HG02840 (cell line): Measurements from ENCODE around the gene RBM20.
"Not testable (repeated sequence)": the region's sequence is repeated elsewhere in the genome, so short reads cannot be mapped to it uniquely, and the experiment has no call there.

Experiments used
- ATAC-seq: cut with Tn5 transposase; IDR thresholded peaks from one replicate; pipeline ENCODE4 v1.9.1; 2021; ENCODE audit warnings: mild to moderate bottlenecking, moderate library complexity, moderate number of reproducible peaks; ENCODE audit not compliant: unreplicated experiment, low FRiP score

Gene RBM20

GRCh38 chr10:110699859-110700468 lies 55.8 kb downstream of the RBM20 start:
- no peak for ATAC-seq

- ATAC-seq: no peak
These were observed 56.9 kb downstream of the RBM20 start for GRCh38 chr10:110700947-110701616.

GRCh38 chr10:110701617-110701971 lies 57.5 kb downstream of the RBM20 start:
- ATAC-seq: no peak

GRCh38 chr10:110704070-110704469 lies 59.9 kb downstream of the RBM20 start:
- no peak for ATAC-seq

GRCh38 chr10:110704906-110705476 lies 60.9 kb downstream of the RBM20 start:
- no peak for ATAC-seq

GRCh38 chr10:110705596-110705995 lies 61.5 kb downstream of the RBM20 start:
- ATAC-seq: not testable (repeated sequence)

GRCh38 chr10:110706690-110707098 lies 62.6 kb downstream of the RBM20 start:
- ATAC-seq: no peak

GRCh38 chr10:110708776-110709443 lies 64.8 kb downstream of the RBM20 start:
- ATAC-seq: no peak

- ATAC-seq: no peak
These were observed 65.3 kb downstream of the RBM20 start for GRCh38 chr10:110709444-110709828.

- no peak for ATAC-seq
These were observed 65.9 kb downstream of the RBM20 start for GRCh38 chr10:110709964-110710587.

GRCh38 chr10:110710621-110711020 lies 66.5 kb downstream of the RBM20 start:
- no peak for ATAC-seq

- ATAC-seq: no peak
These were observed 67.2 kb downstream of the RBM20 start for GRCh38 chr10:110711382-110711781.

- no peak for ATAC-seq
These were observed 70.2 kb downstream of the RBM20 start for GRCh38 chr10:110714356-110714755.

GRCh38 chr10:110717781-110718589 lies 73.8 kb downstream of the RBM20 start:
- no peak for ATAC-seq

GRCh38 chr10:110721406-110722038 lies 77.4 kb downstream of the RBM20 start:
- ATAC-seq: no peak

GRCh38 chr10:110723224-110723891 lies 79.2 kb downstream of the RBM20 start:
- ATAC-seq: no peak

- no peak for ATAC-seq
These were observed 80.2 kb downstream of the RBM20 start for GRCh38 chr10:110724116-110724921.

- no peak for ATAC-seq
These were observed 80.8 kb downstream of the RBM20 start for GRCh38 chr10:110724937-110725336.
